ENCODE measurements around the gene TMEM51.
A peak's percentile ranks its signal among the peaks of the same experiment; 100 is the strongest.

TMEM51 gene

DNA sequence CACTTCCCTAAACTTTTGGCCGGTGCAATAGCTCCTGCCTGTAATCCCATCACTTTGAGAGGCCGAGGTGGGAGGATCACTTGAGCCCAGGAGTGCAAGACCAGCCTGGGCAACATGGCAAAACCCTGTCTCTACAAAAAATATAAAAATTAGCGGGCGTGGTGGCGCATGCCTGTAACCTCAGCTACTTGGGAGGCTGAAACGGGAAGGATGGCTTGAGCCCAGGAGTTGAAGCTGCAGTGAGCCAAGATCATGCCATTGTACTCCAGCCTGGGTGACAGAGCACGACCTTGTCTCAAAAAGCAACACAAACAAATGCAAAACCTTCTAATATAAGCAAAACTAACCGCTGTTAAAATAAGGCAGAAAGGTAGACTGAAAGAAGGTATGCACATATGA is 25.9 kb downstream of the TMEM51 start:
- DNase-seq: no peak

DNA sequence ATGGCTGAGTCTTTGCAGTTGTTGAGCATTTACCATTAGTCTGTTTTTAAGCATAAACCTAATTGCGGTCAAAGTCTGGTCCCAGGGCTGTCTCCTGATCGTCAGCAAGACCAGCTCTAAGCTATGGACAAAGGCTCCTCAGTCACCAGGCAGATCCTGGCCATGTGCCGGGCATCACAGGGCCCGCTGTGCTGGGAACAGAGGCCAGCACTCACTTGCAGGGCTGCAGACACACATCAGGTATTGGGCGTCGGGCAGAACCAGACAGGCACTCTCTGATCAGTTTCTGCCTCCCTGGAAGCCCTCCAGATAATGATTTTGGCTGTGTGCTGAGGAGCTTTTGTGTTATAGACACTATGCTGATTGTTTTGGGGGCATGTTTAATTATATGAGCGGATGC is 26.6 kb downstream of the TMEM51 start:
- peak; percentile 80 for DNase-seq

DNA sequence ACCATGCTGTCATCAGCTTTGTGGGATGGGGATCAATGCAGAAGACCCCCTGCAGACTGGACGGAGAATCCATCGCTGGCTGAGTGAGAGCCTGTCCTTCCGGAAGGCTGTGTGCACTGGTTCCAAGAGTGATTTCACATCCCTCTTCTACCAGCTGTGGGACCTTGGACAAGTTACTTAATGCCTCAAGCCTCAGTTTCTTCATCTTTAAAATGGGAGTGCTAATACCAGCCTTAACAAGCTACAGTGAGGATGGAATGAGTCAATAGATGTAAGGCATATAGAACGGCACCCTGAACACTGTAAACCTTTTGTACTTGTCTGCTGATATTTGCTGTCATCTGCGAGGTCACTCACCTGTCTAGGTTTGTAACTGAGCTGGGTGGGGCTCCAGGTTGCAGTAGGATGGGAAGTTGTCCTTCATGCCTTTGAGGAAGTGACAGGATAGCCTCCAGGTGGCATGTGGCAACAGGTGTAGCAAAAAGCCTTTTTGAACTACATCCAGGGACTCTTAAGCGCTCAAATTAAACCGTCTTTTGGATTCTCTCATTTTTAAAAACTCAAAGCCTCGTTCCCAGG is 27.5 kb downstream of the TMEM51 start:
- peak; percentile 57 for DNase-seq

DNA sequence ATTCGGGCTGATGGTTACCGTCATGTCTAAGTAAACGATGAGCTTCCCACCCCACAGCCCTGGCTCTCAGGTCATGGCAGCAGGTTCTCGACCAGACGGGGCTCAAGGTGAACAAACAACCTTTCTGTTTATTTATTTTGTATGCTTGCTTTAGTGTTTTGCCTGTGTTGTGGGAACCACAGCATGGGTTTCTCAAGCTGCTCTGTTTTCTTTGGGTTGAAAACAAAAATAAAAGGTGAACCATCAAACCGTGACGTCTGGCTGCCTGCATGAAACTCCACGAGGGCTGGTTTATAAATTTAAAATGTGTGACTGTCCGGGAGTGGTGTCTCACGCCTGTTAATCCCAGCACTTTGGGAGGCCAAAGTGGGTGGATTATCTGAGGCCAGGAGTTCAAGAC is 28.0 kb downstream of the TMEM51 start:
- DNase-seq: peak; percentile 58

DNA sequence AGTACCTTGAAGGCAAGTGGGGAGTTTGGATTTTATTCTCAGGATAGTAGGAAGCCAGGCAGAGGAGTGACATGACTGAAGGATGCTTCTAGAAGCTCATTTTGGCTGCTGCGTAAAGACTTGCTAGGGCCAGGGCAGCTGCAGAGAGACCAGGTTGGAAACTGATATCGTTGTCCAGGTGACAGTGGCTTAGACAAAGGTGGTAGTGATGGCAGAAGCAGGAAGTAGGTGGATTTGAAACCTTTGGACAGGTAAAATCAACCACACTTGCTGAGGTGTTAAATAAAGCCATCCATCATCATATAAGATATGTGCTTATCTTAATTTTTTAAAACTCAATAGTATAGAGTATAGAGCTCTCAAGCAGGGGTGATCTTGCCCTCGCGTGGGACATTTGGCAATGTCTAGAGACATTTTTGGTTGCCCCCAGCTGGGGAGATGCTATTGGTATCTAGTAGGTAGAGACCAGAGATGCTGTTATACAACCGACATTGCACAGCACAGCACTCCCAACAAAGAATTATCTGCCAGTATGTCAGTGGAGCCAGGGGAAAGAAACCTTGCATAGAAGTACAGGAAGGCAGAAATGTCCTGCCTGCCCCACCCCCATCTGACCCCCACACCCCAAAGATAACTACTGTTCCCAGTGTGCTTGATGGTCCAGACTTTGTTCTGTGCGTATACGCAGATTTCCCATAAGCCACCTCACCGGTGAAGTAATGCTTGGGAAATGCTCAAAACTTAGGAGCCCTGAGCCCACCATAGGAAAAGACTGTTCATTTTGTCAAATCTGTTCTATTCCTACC is 31.1 kb downstream of the TMEM51 start:
- DNase-seq: no peak

DNA sequence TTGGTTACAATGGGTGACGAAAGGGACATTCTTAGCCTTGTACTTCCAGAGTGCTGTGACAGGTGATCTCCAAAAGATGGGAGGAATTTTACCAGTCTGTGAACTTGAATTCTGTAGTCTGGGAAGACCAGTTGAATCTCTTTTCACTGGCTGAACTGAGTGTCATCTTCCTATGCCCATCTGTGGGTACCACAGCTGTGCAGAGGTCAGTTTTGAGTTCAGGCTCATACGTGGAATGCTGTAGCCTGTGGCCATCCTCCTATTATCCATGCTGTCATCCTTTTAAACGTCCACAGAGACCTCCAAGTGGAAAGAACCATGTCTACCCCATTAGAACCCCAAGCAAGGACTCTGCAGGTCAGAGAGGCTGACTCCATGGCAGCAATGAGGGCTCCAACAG is 32.1 kb downstream of the TMEM51 start:
- no peak for DNase-seq

DNA sequence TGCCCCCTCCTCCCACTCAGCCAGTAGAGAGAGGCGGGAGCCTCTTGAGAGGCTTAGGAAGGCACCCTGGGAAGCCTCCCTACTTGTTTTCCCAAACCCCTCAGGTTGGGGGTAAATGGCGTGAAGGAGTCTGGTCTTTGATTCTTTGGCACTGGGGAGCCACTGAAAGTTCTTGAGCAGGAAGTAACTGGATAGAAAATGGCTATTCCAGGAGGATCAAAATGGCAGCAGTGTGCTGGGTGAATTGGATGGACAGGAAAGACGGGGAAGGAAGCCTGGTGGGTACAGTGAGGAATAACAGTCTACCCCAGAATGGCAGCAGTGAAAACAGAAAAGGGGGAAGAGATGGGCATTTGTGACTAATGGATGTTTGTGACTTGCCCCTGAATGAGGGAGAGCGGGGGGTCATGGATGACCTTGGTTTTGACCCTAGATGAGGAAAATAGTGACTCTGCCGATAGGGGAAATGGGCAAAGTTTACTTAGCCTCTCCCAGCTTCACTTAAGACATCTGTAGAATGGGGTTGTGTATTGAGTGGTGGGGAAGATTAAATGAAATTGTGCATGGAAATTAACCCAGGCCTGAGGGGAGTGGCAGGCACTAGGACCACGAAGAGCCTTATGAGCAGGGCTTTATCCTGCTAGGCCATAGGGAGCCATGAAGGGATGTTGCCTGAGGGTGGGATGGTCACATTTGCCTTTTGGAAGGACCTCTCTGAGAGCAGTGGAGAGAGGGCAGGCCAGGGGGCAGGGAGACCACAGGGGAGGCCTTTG is 32.7 kb downstream of the TMEM51 start:
- DNase-seq: no peak

DNA sequence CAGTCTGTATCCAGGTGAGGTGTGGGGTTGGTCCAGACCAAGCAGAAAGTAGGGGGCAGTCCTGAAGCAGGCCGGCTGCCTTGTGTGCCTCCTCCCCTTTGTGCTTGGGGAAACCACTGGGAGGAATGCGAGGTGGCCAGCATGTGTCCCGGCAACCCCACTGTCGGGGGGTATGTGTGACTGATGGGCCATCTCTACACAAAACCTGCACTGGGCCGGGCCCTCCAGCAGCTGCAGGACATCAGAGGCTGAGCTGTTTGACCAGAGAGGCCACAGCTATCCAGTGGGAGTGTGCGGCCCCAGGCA is 33.3 kb downstream of the TMEM51 start:
- no peak for DNase-seq

DNA sequence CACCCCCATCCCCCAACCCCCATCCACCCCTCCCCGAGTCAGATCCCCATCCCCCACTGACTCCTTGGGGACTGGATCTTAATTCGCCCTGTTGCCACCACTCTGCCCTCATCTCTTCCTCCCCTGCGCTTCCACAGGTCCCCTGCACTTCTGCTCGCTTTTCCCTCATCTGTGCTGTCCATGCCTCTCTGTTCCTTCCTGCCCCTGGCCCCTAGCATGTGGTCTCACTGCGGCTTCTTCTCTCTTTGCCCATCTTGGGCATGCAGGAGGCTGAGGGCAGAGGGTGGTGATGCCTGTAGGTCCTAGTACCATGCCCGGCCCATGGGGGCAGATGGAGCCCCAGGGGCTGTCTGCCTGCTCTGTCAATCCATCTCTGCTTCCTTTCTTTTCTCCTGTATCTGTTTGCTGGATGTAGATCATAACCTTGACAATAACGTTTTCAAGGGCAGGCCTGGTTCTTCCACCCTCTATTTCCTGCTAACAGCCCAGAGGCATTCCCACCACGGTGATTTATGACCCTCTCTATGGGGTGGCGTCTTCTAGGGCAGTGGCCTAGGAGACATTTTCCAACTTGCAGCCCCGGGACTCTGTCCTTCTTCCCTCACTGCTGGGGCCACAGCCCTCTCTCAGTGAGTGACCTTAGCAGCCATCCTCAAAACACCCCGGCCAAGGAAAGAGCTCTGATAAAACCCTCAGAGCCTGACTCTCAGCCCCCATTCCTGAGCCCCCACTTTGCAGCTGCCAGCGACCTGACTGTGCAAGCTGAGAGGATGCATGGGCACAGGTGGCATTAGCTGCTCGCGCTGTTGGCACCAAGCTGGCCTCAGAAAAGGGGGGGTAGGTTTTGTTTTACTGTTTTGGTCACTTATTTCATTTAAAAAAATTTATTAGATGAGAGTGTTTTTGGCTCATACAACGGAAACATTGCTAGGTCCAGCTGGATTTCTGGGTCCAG is 33.9 kb downstream of the TMEM51 start:
- DNase-seq: no peak

DNA sequence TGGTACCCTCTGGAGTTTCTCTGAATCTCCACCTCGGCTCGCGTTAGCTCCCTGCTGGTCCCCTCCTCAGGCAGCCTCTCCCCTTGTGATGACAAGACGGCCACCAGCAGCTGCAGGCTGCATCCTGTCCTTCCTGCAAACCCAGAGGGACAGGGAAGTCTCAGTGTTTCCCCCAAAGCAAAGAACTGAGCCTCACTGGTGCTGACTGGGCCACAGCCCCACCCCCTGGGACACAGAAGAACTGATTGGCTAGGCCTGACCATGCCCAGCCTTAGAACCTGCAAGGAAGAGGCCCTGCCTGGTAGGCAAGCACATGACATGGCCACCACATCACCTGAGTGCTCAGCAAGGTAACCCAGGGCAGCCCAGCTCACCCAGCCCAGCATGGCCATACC is 34.6 kb downstream of the TMEM51 start:
- no peak for DNase-seq

DNA sequence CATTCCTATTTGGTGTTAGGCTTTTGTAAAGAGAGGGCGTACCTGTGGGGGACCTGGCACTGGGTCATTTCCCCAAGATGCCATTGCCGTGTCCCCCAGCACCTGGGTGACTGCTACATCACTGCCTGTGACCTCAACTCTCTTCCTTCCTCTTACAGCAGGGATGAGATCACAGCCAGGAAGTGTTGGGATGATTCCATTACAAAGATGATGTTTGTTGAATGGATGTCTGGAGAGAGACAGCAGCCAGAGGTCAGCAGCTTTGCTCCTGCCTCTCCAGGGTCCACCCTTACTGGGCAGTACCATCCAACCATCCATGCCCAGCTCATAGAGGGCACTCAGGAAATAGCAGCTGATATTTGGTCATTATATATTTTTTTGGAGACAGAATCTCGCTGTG is 35.1 kb downstream of the TMEM51 start:
- DNase-seq: no peak

DNA sequence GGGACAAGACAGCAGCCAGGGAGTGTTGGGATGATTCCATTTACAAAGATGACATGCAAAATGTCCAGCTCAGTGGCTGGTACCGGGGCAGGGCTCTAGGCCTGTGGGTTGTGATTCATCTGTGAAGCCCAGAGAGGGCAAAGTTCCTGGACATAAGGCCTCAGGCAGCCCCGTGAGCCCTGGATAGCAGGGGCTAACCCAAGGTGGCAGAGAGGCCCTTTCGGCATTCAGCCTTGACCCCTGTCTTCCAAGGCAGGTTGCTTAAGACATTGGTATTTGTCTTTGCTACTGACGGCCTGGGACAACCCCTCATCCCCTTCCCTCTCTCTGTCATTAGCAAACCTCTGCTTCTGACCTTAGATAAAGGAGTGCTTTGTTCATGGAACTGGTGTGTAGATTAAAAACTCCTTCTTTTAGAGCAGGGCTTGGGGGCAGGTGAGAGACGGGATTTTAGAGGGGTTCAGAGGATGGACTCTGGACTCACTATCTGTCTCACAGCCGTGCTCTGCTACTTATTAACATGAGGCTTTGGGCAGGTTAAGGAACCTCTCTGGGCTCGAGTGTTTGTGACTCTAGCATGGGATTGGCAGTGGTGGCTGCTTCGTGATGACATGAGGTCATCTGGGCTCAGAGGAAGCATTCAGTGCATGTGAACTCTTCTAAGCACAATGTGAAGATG is 36.3 kb downstream of the TMEM51 start:
- no peak for DNase-seq

DNA sequence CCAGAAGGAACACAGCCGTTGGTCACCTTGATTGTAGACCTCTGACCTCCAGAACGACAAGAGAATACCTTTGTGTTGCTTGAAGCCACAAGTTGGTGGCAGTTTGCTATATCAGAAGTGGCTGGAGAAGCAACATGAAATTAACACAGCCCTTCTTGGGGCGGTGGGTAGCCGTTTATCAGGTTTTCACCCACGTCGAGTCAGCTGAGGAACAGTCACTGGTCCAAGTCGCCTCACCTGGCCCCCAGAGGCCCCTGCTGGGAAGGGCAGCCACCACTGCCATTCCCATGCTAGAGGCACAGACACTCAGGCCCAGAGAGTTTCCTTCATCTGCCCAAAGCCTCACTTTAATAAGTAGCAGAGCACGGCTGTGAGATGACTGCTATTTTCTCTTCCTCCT is 37.7 kb downstream of the TMEM51 start:
- DNase-seq: no peak

DNA sequence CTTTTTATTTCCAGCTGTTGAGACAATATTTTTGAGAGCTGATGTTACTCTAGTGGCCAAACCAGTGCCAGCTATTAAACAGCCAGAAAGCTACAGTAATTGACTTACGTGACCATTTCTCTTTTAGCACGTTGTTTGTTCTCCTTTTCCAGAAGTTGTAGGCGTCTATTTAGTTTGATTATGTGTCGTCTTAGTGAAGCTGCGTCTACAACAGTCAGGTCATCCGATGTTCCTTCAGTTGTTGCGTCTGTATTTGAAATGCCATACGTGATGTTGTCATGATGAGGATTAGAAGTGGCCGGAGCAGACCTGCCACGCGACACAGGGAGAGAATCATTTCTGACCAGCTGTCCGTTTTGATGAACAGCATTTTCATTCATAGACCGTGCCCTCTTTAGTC is 38.2 kb downstream of the TMEM51 start:
- no peak for DNase-seq

DNA sequence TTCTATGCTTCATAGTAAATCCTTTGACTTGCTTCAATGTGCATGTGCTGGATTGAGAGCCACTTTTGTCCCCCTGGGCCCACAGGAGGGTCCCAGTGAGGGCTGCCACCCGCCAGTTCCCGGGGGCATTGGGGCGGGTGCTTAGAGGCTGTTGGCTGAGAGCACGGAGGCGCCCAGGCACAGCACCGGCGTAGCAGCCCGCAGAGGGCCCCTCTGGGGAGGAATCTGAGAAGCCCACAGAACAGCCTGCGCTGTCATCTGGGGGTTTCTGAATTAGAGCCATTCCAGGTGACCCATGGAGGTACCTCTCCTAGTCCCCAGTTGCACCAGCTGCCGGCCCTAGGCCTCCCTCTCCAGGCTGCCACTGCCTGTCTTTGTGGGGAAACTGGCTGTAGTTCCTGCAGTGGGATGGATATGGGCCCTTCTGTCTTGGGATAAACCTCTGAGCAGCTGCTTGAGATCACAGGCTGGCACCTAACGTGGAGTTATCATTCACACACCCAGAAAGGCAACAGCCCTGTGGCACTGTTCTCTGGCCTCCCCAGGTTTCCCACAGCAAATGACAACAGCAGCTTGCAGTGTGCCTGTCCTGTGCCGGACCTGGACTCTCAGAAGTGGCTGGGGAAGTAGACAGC is 39.5 kb downstream of the TMEM51 start:
- no peak for DNase-seq

DNA sequence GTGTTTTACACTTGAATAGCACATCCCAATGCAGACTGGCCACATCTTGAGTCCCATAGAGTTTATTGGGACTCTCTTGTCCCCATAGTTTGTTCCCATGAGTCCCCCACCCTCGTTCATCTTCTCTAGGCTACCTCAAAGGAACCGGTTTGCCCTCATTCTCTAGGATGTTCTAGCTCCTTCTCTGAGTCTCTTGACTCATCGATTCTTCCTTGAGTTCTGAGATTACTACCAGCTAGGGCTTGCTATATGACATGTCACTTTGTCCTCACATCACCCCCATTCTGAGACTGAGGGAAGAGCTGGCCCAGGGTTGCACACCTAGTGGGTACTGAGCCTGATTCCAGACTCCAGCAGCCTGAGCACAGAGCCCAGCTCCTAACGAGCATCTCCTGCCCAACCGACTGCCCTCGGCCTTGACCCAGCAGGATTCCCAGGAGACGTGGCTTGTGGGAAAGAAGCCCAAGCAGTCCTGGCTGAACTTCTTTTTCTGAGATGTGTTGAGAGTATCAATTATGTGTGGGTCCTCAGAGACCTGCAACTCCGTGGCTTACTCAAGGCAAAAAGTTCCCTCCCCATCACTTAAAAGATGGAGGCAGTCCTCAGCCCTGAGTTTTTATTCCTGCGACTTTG is 42.0 kb downstream of the TMEM51 start:
- no peak for DNase-seq

DNA sequence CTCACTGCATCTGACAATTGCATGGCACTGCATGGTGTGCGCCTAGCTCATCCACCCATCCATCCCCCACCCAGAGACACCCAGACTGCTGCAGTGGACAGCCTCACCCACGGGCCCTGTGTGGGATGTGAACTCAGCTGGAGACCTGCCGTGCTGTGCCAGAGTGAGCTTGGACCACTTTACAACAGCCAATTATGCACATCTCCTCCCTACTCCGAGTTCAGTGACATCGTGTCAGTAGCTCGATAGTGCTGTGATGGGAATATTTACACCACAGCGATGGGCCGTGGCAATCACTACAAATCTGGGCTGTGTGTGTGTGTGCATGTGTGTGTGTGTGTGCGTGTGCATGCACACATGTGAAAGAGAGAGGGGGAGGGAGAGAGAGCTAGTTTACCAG is 42.5 kb downstream of the TMEM51 start:
- no peak for DNase-seq

DNA sequence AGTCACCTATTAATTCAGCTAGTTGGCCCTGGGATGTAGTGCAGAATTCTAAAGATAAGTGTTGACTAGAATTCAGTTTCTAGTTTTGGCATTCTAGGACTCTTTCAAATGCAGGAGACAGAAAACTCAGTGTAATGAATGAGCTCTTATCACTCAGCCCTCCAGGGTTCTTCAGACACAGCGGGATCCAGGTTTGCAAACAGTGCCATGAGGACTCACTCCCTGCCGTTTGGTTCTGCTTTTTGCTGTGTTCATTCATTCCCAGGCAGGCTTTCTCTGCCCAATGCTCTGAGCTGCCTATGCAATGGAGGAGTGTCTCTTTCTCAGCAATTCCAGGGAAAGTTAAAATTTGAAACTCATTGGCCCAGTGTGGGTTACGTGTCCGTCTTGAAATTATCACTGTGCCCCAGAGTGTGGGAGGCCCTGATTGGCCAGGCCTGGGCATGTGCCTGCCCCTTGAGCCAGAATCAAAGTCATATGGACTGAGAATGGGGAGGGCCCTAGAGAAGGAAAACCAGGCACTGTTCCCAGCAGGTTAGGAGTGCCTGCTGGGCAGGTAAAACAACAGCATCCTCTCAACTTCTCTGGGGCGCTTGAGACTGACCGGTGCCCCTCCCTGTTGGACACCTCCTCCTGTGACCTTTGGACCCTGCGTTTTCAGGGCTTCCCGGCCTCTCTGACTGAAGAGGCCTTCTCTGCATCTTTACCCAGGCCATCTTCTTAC is 43.4 kb downstream of the TMEM51 start:
- DNase-seq: peak; percentile 42

DNA sequence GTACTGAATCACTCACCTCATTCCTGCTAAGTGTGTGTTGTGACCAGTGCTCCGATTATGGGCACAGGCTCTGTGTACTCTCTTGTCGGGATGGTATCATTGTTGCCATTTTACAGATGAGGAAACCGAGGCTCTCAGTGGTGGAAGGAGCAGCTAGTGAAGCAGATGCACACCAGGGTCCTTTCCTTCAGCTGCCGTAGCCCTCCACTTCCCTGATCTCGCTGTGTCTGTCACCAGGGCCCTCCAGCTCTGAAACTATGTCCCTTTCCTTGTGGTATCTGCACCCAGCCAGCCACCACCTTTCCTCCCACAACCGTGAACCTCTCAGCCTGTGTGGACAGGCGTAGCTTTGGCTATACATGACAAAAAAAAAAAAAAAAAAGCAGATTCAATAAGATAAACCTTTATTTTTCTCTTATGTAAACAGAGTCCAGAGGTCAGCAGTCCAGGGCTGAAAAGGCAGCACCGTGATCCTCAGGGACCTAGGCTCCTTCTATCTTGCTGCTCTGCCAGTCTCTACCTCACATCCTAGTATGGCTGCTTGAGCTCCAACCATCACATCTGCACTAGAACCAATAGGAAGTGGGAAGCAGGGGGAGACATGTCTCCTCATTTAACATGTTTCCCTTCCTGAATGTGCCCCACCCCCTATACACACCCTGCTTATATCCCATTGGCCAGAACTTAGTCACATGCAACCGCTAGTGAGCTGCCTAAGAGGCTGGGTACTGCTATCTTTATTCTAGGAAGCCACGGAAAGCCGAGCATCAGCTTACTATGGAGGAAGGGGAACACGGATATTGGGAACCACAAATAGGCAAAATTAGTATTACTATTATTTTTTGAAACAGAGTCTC is 44.3 kb downstream of the TMEM51 start:
- DNase-seq: no peak

DNA sequence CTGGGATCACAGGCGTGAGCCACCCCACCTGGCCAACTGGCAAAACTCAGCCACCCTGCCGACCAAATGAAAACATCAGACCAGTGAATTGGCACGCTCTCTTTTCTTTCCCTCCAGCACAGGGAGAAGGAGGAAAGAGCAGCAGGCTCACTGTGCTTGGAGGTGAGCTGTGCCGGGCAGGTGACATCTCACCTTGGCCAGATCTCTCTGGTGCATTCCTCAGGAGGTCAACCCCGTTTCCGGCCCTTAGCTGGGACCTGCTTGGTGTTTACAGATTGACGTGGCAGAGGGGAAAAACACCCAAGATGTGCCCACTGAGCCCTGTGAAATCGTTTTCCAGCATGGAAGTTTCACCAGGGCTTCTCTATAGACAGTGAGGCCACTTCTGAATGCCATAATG is 45.1 kb downstream of the TMEM51 start:
- DNase-seq: no peak

All from NCI-H1092 treated with DMSO at 0.1 percent for 48 hours (cell line).